WTC11 (cell line): ENCODE measurements around the gene MAPRE2. TPM values are rescaled to one million over a fixed set of nuclear protein-coding genes. Genes with fewer than 3 reads are reported as not detected.

Source experiments
- ATAC-seq: fragments of 200-7000 bp; cut with Tn5 transposase; 2 replicates; pipeline ENCODE4 v1.10.0; 2021; ENCODE audit warnings: mild to moderate bottlenecking, moderate library complexity
- CTCF ChIA-PET: fragments of 300-600 bp; sonication (Branson Sonifier 250); formaldehyde crosslinking; loops from one replicate; lab custom pipeline; 2021; ENCODE audit warnings: antibody characterized with exemption; lab: Charles Lee
- POLR2A ChIA-PET: fragments of 350-600 bp; sonication (Branson Sonifier 250); formaldehyde crosslinking; loops from one replicate; lab custom pipeline; 2021; ENCODE audit warnings: antibody characterized with exemption; lab: Charles Lee
- DNase-seq: peaks from one replicate; pipeline ENCODE4 v3.0.0; 2021; ENCODE audit warnings: low spot score
- H3K27ac Mint-ChIP-seq: 2 replicates; pipeline ENCODE4 v1.8.0; 2021; ENCODE audit warnings: mixed read lengths
- H3K27me3 Mint-ChIP-seq: 2 replicates; pipeline ENCODE4 v1.8.0; 2021; ENCODE audit warnings: low read depth, mild to moderate bottlenecking, moderate library complexity, mixed read lengths
- H3K36me3 Mint-ChIP-seq: 2 replicates; pipeline ENCODE4 v1.8.0; 2021; ENCODE audit warnings: mixed read lengths
- H3K4me1 Mint-ChIP-seq: 2 replicates; pipeline ENCODE4 v1.8.0; 2022; ENCODE audit warnings: mixed read lengths
- H3K4me3 Mint-ChIP-seq: 2 replicates; pipeline ENCODE4 v1.8.0; 2021; ENCODE audit warnings: mild to moderate bottlenecking, moderate library complexity, mixed read lengths
- H3K9me3 Mint-ChIP-seq: 2 replicates; pipeline ENCODE4 v1.8.0; 2021; ENCODE audit warnings: mixed read lengths
- EMX1 ChIP-seq: fragments of 250-450 bp; sonication (Bioruptor Pico); IDR thresholded peaks from 2 replicates; pipeline ENCODE4 v1.8.0; 2021; ENCODE audit warnings: mild to moderate bottlenecking
- ETV6 ChIP-seq: sonication (generic); formaldehyde crosslinking; IDR thresholded peaks from 2 replicates; pipeline ENCODE4 v1.8.1; 2022; ENCODE audit warnings: mild to moderate bottlenecking, missing genetic modification reagents
- KAT7 ChIP-seq: sonication (generic); formaldehyde crosslinking; IDR thresholded peaks from 2 replicates; pipeline ENCODE4 v1.8.1; 2023; ENCODE audit warnings: missing genetic modification reagents, mild to moderate bottlenecking, borderline replicate concordance
- MXD4 ChIP-seq: fragments of 250-450 bp; sonication (Bioruptor Pico); IDR thresholded peaks from 2 replicates; pipeline ENCODE4 v1.8.0; 2021; ENCODE audit warnings: mild to moderate bottlenecking, moderate library complexity, borderline replicate concordance
- NR1H2 ChIP-seq: sonication (generic); formaldehyde crosslinking; IDR thresholded peaks from 2 replicates; pipeline ENCODE4 v1.9.0; 2021; ENCODE audit warnings: mild to moderate bottlenecking, moderate library complexity, missing genetic modification reagents
- PRRX2 ChIP-seq: fragments of 250-450 bp; sonication (Bioruptor Pico); IDR thresholded peaks from 2 replicates; pipeline ENCODE4 v1.8.0; 2021; ENCODE audit warnings: mild to moderate bottlenecking
- TEAD1 ChIP-seq: sonication (generic); formaldehyde crosslinking; IDR thresholded peaks from 2 replicates; pipeline ENCODE4 v1.8.0; 2022; ENCODE audit warnings: mild to moderate bottlenecking, missing genetic modification reagents
- ZNF263 ChIP-seq: sonication (generic); formaldehyde crosslinking; IDR thresholded peaks from 2 replicates; pipeline ENCODE4 v1.8.1; 2022; ENCODE audit warnings: low read depth, mild to moderate bottlenecking, moderate library complexity, missing genetic modification reagents
- ZNF423 ChIP-seq: fragments of 250-450 bp; sonication (Bioruptor Pico); IDR thresholded peaks from 2 replicates; pipeline ENCODE4 v2.1.2; 2022; ENCODE audit warnings: mild to moderate bottlenecking, moderate library complexity
- total RNA-seq: library from RNA; stranded (reverse); gene quantifications from 3 replicates; pipeline ENCODE4 v1.2.3, GENCODE V29; 2021
- TF ChIP-seq, protein P1 (sequence below): fragments of 250-450 bp; sonication (Bioruptor Pico); IDR thresholded peaks from 2 replicates; pipeline ENCODE4 v1.8.0; 2021; ENCODE audit warnings: mild to moderate bottlenecking
- TF ChIP-seq, protein P2 (sequence below): sonication (generic); formaldehyde crosslinking; conservative IDR thresholded peaks from 2 replicates; pipeline ENCODE4 v1.8.1; 2023; ENCODE audit warnings: mild to moderate bottlenecking, low read depth, missing genetic modification reagents, moderate library complexity
- TF ChIP-seq, protein P3 (sequence below): sonication (generic); formaldehyde crosslinking; IDR thresholded peaks from 2 replicates; pipeline ENCODE4 v1.8.0; 2022; ENCODE audit warnings: missing genetic modification reagents
- TF ChIP-seq, protein P4 (sequence below): sonication (generic); formaldehyde crosslinking; IDR thresholded peaks from 2 replicates; pipeline ENCODE4 v1.8.1; 2023; ENCODE audit warnings: mild to moderate bottlenecking, missing genetic modification reagents, moderate library complexity
- TF ChIP-seq, protein P5 (sequence below): fragments of 250-450 bp; sonication (Bioruptor Pico); IDR thresholded peaks from 2 replicates; pipeline ENCODE4 v1.9.0; 2021; ENCODE audit warnings: moderate library complexity, mild to moderate bottlenecking, inconsistent platforms, borderline replicate concordance

The MAPRE2 gene
- total RNA-seq, 1 experiment from 2014 or later = 20.4 TPM

DNA sequence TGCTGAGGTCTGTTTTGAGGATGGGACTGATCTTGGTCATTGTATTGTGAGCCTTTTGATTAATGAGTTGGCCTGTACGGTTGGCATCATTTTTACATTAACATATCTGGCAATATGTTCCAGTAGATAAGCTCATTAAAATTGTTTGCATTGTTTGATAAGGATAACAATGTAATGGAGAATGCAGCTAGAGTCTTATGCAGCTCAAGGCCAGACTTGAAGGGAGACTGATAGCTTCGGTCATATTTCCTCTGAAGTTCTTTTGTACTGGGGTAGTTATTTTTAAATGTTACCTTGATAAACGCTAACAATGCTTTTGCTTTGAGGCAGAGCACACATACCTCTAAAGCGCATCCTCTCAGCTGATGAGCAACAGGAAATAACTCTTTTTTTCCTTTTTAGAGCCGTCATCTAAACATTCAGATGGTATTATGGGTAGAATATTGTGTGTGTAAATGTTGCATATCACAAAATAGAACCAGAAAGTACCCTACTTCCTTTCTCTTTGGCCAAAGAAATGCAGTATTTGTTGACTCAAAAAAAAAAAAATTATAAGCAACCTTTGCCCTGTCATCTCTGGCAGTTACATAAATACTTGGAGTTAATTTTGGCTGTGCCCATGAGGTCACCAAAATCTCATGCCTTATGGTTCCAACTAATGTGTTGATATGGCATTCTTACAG is 1.3 kb downstream of the MAPRE2 start (continued):
- TF ChIP-seq PRRX2 (CRISPR knock-in tag) = no peak
- no peak for TF ChIP-seq MXD4 (CRISPR knock-in tag)
- TF ChIP-seq, protein P1, sequence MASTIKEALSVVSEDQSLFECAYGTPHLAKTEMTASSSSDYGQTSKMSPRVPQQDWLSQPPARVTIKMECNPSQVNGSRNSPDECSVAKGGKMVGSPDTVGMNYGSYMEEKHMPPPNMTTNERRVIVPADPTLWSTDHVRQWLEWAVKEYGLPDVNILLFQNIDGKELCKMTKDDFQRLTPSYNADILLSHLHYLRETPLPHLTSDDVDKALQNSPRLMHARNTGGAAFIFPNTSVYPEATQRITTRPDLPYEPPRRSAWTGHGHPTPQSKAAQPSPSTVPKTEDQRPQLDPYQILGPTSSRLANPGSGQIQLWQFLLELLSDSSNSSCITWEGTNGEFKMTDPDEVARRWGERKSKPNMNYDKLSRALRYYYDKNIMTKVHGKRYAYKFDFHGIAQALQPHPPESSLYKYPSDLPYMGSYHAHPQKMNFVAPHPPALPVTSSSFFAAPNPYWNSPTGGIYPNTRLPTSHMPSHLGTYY = no peak

DNA sequence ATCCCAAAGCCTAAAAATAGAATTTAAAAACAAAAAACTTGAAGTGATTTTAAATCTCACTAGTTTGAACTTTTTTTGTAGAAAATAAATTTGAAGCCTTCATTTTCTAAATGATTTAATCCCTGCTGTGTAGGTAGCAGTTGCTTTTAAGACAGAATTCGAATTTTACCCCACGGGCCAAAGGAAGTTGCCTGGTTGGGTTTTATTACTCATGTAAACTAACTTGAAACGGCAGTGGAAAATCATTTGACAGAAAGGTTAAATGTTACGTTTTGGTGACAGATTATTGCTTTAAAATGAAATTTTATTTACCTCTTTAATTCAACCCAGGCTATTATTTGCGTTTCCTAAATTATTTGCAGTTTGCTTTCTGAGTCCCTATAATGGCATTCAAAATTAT is 2.0 kb downstream of the MAPRE2 start:
- ATAC-seq = no peak
- Mint-ChIP-seq H3K4me3 (peak overlapping the region; percentile 95), H3K4me1 (peaks cover 53% of the 10 kb centered on the region)
- no peak for TF ChIP-seq NR1H2 (CRISPR knock-in tag)
- no peak for TF ChIP-seq MXD4 (CRISPR knock-in tag)
- TF ChIP-seq, all 79 proteins: peak for 0
- peaks cover 3% of the 10 kb centered on the region; the same call in 1 of the 2 replicates for H3K9me3 Mint-ChIP-seq
- no peaks in the 10 kb centered on the region for H3K36me3 Mint-ChIP-seq
- POLR2A ChIA-PET = no interaction called here
- H3K27me3 Mint-ChIP-seq = no peaks in the 10 kb centered on the region; the same call in 1 of the 2 replicates
- CTCF ChIA-PET = interaction anchor here (1.3 kb wide), 1 partner anchor 16 kb away, joined by 3 read pairs; no protein-coding TSS in a partner anchor
- no peak for DNase-seq
- H3K27ac Mint-ChIP-seq = no peak overlapping the region

DNA sequence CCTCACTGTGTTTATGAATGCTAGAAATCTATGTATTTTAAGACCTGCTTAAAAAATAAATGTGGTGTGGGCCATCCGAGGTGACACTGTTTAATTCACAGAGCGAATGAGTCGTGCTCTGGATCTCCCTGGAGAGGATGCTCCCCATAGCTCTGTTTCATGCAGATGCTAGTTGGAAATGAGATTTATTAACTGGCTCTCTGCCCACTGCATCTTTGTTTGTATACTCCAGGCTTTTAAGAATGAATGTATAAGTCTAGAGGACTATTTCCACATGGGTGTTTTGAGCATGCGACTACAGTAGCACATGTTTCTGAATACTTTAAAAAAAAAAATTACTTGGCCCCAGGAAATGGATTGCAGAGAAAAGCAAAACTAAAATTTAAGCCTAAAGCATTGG is 3.9 kb downstream of the MAPRE2 start:
- ChIA-PET CTCF (interaction anchor here (0.9 to 2.4 kb wide), 3 partner anchors 15 to 82 kb away, joined by 3 to 7 read pairs (median 4); no protein-coding TSS in a partner anchor), POLR2A (no interaction called here)
- no peak for DNase-seq
- Mint-ChIP-seq H3K4me3 (no peak overlapping the region), H3K4me1 (peaks cover 60% of the 10 kb centered on the region), H3K9me3 (peaks cover 3% of the 10 kb centered on the region; the same call in 1 of the 2 replicates), H3K27ac (no peak overlapping the region), H3K36me3 (no peaks in the 10 kb centered on the region), H3K27me3 (no peaks in the 10 kb centered on the region; the same call in 1 of the 2 replicates)
- no peak for ATAC-seq
- TF ChIP-seq ETV6 (CRISPR knock-in tag) = no peak

DNA sequence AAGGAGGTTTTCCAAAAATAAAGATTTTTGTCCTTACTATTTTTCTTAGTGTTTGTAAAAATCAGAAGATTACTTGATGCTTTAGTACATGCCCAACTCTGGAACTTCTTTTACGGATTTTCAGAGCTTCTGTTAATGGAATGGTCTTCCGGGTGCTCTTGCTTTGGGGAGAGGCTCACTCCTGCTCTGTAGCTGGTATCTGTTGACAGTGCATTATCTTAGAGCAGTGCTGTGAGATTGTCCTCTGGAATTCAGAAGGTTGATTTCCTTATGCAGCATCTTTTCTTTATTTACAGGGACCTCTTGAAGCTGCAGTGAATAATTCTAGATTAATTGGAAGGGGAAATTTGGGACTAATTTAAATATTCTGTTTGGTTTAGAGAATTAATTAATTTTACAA is 4.6 kb downstream of the MAPRE2 start:
- CTCF ChIA-PET = interaction anchor here (0.6 to 2.4 kb wide), 4 partner anchors 15 to 309 kb away, joined by 3 to 7 read pairs (median 4); no protein-coding TSS in a partner anchor
- no peak for ATAC-seq
- peaks cover 3% of the 10 kb centered on the region; the same call in 1 of the 2 replicates for H3K9me3 Mint-ChIP-seq
- H3K4me3 Mint-ChIP-seq = no peak overlapping the region
- peaks cover 60% of the 10 kb centered on the region for H3K4me1 Mint-ChIP-seq
- H3K27ac Mint-ChIP-seq = no peak overlapping the region
- no peak for DNase-seq
- TF ChIP-seq EMX1 (CRISPR knock-in tag) (no peak), ZNF263 (CRISPR knock-in tag) (no peak), KAT7 (CRISPR knock-in tag) (no peak), ZNF423 (CRISPR knock-in tag) (no peak), TEAD1 (CRISPR knock-in tag) (no peak)
- TF ChIP-seq, protein P2, sequence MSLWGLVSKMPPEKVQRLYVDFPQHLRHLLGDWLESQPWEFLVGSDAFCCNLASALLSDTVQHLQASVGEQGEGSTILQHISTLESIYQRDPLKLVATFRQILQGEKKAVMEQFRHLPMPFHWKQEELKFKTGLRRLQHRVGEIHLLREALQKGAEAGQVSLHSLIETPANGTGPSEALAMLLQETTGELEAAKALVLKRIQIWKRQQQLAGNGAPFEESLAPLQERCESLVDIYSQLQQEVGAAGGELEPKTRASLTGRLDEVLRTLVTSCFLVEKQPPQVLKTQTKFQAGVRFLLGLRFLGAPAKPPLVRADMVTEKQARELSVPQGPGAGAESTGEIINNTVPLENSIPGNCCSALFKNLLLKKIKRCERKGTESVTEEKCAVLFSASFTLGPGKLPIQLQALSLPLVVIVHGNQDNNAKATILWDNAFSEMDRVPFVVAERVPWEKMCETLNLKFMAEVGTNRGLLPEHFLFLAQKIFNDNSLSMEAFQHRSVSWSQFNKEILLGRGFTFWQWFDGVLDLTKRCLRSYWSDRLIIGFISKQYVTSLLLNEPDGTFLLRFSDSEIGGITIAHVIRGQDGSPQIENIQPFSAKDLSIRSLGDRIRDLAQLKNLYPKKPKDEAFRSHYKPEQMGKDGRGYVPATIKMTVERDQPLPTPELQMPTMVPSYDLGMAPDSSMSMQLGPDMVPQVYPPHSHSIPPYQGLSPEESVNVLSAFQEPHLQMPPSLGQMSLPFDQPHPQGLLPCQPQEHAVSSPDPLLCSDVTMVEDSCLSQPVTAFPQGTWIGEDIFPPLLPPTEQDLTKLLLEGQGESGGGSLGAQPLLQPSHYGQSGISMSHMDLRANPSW (CRISPR knock-in tag) = no peak
- TF ChIP-seq, protein P3, sequence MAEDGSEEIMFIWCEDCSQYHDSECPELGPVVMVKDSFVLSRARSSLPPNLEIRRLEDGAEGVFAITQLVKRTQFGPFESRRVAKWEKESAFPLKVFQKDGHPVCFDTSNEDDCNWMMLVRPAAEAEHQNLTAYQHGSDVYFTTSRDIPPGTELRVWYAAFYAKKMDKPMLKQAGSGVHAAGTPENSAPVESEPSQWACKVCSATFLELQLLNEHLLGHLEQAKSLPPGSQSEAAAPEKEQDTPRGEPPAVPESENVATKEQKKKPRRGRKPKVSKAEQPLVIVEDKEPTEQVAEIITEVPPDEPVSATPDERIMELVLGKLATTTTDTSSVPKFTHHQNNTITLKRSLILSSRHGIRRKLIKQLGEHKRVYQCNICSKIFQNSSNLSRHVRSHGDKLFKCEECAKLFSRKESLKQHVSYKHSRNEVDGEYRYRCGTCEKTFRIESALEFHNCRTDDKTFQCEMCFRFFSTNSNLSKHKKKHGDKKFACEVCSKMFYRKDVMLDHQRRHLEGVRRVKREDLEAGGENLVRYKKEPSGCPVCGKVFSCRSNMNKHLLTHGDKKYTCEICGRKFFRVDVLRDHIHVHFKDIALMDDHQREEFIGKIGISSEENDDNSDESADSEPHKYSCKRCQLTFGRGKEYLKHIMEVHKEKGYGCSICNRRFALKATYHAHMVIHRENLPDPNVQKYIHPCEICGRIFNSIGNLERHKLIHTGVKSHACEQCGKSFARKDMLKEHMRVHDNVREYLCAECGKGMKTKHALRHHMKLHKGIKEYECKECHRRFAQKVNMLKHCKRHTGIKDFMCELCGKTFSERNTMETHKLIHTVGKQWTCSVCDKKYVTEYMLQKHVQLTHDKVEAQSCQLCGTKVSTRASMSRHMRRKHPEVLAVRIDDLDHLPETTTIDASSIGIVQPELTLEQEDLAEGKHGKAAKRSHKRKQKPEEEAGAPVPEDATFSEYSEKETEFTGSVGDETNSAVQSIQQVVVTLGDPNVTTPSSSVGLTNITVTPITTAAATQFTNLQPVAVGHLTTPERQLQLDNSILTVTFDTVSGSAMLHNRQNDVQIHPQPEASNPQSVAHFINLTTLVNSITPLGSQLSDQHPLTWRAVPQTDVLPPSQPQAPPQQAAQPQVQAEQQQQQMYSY (CRISPR knock-in tag) = no peak
- TF ChIP-seq, protein P4, sequence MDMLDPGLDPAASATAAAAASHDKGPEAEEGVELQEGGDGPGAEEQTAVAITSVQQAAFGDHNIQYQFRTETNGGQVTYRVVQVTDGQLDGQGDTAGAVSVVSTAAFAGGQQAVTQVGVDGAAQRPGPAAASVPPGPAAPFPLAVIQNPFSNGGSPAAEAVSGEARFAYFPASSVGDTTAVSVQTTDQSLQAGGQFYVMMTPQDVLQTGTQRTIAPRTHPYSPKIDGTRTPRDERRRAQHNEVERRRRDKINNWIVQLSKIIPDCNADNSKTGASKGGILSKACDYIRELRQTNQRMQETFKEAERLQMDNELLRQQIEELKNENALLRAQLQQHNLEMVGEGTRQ (CRISPR knock-in tag) = no peak
- TF ChIP-seq, protein P5, sequence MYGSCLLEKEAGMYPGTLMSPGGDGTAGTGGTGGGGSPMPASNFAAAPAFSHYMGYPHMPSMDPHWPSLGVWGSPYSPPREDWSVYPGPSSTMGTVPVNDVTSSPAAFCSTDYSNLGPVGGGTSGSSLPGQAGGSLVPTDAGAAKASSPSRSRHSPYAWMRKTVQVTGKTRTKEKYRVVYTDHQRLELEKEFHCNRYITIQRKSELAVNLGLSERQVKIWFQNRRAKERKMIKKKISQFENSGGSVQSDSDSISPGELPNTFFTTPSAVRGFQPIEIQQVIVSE = no peak
- no peaks in the 10 kb centered on the region; the same call in 1 of the 2 replicates for H3K27me3 Mint-ChIP-seq
- no peaks in the 10 kb centered on the region for H3K36me3 Mint-ChIP-seq
- POLR2A ChIA-PET = no interaction called here
